Measurements from ENCODE around the gene CPZ. TPM values are rescaled to one million over a fixed set of nuclear protein-coding genes. Genes with fewer than 3 reads are reported as not detected.

Gene CPZ
- total RNA-seq, 4 donors from 2014 or later: 4.1 to 12.9 (median 6.5) TPM

- no peak for DNase-seq
- Histone ChIP-seq H3K36me3 (no peaks in the 10 kb centered on the region), H3K27ac (no peak overlapping the region), H3K9me3 (no peaks in the 10 kb centered on the region), H3K4me3 (replicated peaks in 1 of 3) (no peak overlapping the region), H3K4me1 (peaks cover 10 to 18% of the 10 kb centered on the region in 2 donors), H3K27me3 (no peaks in the 10 kb centered on the region)
- TF ChIP-seq CTCF (IDR thresholded peaks at IDR 0.05): no peak
- TF ChIP-seq POLR2A (IDR thresholded peaks at IDR 0.05): no peak
- intact Hi-C loops (cut with DNase I): loop anchor here (10.0 kb wide), 1 partner anchor 353 kb away; no protein-coding TSS in a partner anchor
- WGBS, 2 donors: 84 to 90% methylated on average over 13 of the region's 13 CpGs
Observed at GRCh38 chr4:8597319-8597718, 4.8 kb downstream of the CPZ start.

GRCh38 chr4:8597791-8598190, 5.2 kb downstream of the CPZ start:
- no peak for DNase-seq
- H3K27me3 ChIP-seq: no peaks in the 10 kb centered on the region
- no peak overlapping the region for H3K4me3 ChIP-seq (replicated peaks in 1 of 3)
- H3K36me3 ChIP-seq: no peaks in the 10 kb centered on the region
- intact Hi-C loops (cut with DNase I): loop anchor here (10.0 kb wide), 1 partner anchor 353 kb away; no protein-coding TSS in a partner anchor
- no peak overlapping the region for H3K27ac ChIP-seq
- H3K4me1 ChIP-seq: peaks cover 6 to 14% of the 10 kb centered on the region in 2 donors
- TF ChIP-seq POLR2A (IDR thresholded peaks at IDR 0.05): no peak
- TF ChIP-seq CTCF (IDR thresholded peaks at IDR 0.05): no peak
- 89 to 90% methylated on average over 15 of the region's 15 CpGs for WGBS, 2 donors
- H3K9me3 ChIP-seq: no peaks in the 10 kb centered on the region

GRCh38 chr4:8598391-8599090, 6.0 kb downstream of the CPZ start:
- no peaks in the 10 kb centered on the region for H3K9me3 ChIP-seq
- 87 to 91% methylated on average over 17 of the region's 19 CpGs for WGBS, 2 donors
- TF ChIP-seq POLR2A (IDR thresholded peaks at IDR 0.05): no peak
- no peak for TF ChIP-seq CTCF (IDR thresholded peaks at IDR 0.05)
- no peaks in the 10 kb centered on the region for H3K27me3 ChIP-seq
- intact Hi-C loops (cut with DNase I): loop anchor here (10.0 kb wide), 1 partner anchor 354 kb away; no protein-coding TSS in a partner anchor
- H3K36me3 ChIP-seq: no peaks in the 10 kb centered on the region
- H3K4me3 ChIP-seq (replicated peaks in 1 of 3): no peak overlapping the region
- H3K4me1 ChIP-seq: peaks cover 0 to 6% of the 10 kb centered on the region in 2 donors
- DNase-seq: no peak
- no peak overlapping the region for H3K27ac ChIP-seq

GRCh38 chr4:8599091-8599460, 6.5 kb downstream of the CPZ start:
- no peak for TF ChIP-seq POLR2A (IDR thresholded peaks at IDR 0.05)
- no peak for TF ChIP-seq CTCF (IDR thresholded peaks at IDR 0.05)
- Histone ChIP-seq H3K4me3 (replicated peaks in 1 of 3) (no peak overlapping the region), H3K4me1 (peaks cover 0 to 3% of the 10 kb centered on the region in 2 donors), H3K9me3 (no peaks in the 10 kb centered on the region), H3K36me3 (no peaks in the 10 kb centered on the region), H3K27ac (no peak overlapping the region), H3K27me3 (no peaks in the 10 kb centered on the region)
- DNase-seq: no peak
- intact Hi-C loops (cut with DNase I): loop anchor here (10.0 kb wide), 1 partner anchor 354 kb away; no protein-coding TSS in a partner anchor
- WGBS, 2 donors: 81 to 92% methylated on average over 5 to 8 of the region's 8 CpGs

GRCh38 chr4:8599657-8600056, 7.1 kb downstream of the CPZ start:
- Histone ChIP-seq H3K27ac (no peak overlapping the region), H3K27me3 (no peaks in the 10 kb centered on the region), H3K9me3 (no peaks in the 10 kb centered on the region), H3K36me3 (no peaks in the 10 kb centered on the region), H3K4me1 (no peaks in the 10 kb centered on the region), H3K4me3 (replicated peaks in 1 of 3) (no peak overlapping the region)
- intact Hi-C loops (cut with DNase I): loop anchor here (10.0 kb wide), 1 partner anchor 355 kb away; no protein-coding TSS in a partner anchor
- TF ChIP-seq CTCF (IDR thresholded peaks at IDR 0.05) (no peak), POLR2A (IDR thresholded peaks at IDR 0.05) (no peak)
- WGBS, 2 donors: 72 to 78% methylated on average over 8 to 9 of the region's 9 CpGs
- no peak for DNase-seq

Data from thyroid gland (tissue), 4 donors.